NCI-H2081 treated with DMSO at 0.1 percent for 48 hours (cell line): ENCODE results near the gene TDRD9.

Experiments
- DNase-seq: peaks from one replicate; lab custom pipeline; 2025; lab: John Stamatoyannopoulos, UW

Gene TDRD9

GRCh38 chr14:104090071-104090748 is 162.0 kb downstream of the TDRD9 start:
- DNase-seq, result no peak

GRCh38 chr14:104091061-104091926 is 163.0 kb downstream of the TDRD9 start:
- DNase-seq, result no peak

GRCh38 chr14:104091927-104092771 is 163.9 kb downstream of the TDRD9 start:
- no peak for DNase-seq

GRCh38 chr14:104092931-104093365 is 164.7 kb downstream of the TDRD9 start:
- no peak for DNase-seq

GRCh38 chr14:104093366-104094055 is 165.3 kb downstream of the TDRD9 start:
- no peak for DNase-seq

- no peak for DNase-seq
These were observed 165.9 kb downstream of the TDRD9 start for GRCh38 chr14:104094056-104094708.

GRCh38 chr14:104094709-104095425 is 166.6 kb downstream of the TDRD9 start:
- no peak for DNase-seq

- no peak for DNase-seq
These were observed 167.4 kb downstream of the TDRD9 start for GRCh38 chr14:104095426-104096310.

- no peak for DNase-seq
These were observed 168.1 kb downstream of the TDRD9 start for GRCh38 chr14:104096318-104096717.

- no peak for DNase-seq
These were observed 168.8 kb downstream of the TDRD9 start for GRCh38 chr14:104096751-104097700.

- no peak for DNase-seq
These were observed 170.2 kb downstream of the TDRD9 start for GRCh38 chr14:104098272-104099095.

GRCh38 chr14:104099096-104100041 is 171.1 kb downstream of the TDRD9 start:
- DNase-seq, result no peak

GRCh38 chr14:104100171-104101085 is 172.2 kb downstream of the TDRD9 start:
- DNase-seq, result no peak

GRCh38 chr14:104101086-104101621 is 172.9 kb downstream of the TDRD9 start:
- DNase-seq, result no peak
